Measurements from ENCODE around the gene TICRR.

Gene TICRR

DNA sequence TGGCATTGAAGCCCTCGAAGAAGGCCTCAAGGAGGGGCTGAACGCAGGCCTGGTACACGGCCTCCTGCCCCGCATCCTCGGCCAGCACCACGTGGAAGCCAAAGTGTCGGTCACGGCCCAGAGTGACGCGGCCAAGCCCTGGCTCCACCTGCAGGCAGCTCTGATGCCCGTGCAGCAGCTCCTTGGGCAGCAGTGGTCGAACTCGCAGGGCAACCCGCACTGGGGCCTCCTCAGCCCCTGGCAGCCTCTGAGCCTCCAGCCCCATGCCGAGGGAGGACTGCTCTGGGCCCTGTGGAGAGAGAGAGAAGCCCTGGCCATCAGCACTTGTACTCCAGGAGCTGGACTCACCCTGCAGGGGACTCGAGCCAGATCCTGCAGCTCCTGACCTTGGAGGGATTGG is 77.4 kb downstream of the TICRR start:
- TF ChIP-seq, protein P1, sequence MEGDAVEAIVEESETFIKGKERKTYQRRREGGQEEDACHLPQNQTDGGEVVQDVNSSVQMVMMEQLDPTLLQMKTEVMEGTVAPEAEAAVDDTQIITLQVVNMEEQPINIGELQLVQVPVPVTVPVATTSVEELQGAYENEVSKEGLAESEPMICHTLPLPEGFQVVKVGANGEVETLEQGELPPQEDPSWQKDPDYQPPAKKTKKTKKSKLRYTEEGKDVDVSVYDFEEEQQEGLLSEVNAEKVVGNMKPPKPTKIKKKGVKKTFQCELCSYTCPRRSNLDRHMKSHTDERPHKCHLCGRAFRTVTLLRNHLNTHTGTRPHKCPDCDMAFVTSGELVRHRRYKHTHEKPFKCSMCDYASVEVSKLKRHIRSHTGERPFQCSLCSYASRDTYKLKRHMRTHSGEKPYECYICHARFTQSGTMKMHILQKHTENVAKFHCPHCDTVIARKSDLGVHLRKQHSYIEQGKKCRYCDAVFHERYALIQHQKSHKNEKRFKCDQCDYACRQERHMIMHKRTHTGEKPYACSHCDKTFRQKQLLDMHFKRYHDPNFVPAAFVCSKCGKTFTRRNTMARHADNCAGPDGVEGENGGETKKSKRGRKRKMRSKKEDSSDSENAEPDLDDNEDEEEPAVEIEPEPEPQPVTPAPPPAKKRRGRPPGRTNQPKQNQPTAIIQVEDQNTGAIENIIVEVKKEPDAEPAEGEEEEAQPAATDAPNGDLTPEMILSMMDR (IDR thresholded peaks at IDR 0.05; ENCODE audit: low read depth, low read length) = no peak
- H3K4me3 ChIP-seq (replicated peaks in 1 of 2; ENCODE audit: low read depth in 2 of 2, low read length in 2 of 2) = no peak overlapping the region
- DNase-seq (ENCODE audit: low read depth in 2 of 2) = no peak

DNA sequence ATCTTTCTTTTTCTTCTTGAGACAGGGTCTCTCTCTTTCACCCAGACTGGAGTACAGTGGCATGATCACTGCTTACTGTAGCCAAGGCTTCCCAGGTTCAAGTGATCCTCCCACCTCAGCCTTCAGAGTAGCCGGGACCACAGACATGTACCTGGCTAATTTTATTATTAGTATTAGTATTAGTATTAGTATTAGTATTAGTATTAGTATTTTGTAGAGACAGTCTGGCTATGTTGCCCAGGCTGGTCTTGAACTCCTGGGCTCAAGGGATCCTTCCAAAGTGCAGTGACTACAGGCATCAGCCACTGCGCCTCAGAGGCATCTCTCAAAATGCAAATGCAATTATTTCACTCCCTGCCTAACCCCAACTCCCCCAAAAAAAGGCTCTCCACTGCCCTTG is 78.3 kb downstream of the TICRR start:
- no peak overlapping the region for H3K4me3 ChIP-seq (replicated peaks in 1 of 2; ENCODE audit: low read depth in 2 of 2, low read length in 2 of 2)
- TF ChIP-seq, protein P1 (IDR thresholded peaks at IDR 0.05; ENCODE audit: low read depth, low read length) = no peak
- no peak for DNase-seq (ENCODE audit: low read depth in 2 of 2)

DNA sequence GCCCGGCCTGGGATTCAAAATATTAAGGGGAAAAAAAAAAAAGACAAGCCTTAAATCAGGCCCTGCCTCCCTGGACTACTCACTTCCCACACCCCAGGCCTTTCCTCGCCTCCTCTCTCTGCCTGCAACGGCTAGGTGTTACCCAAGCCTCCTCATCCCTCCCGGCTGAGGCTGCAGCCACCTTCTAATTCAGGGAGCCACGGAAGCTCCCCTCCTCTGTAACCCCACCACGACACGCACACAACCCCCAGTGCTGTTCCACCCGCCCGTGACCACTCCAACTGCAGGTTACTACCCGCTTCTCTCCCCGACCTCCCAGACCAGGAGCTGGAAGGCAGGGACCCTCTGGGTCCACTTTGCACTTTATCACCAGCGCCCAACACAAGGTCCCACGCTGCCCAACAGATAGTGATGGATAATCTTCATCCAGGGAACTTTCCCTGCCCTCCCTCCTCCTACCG is 79.1 kb downstream of the TICRR start:
- DNase-seq (ENCODE audit: low read depth in 2 of 2) = peak; percentile 59 to 60
- TF ChIP-seq, protein P1 (IDR thresholded peaks at IDR 0.05; ENCODE audit: low read depth, low read length) = no peak
- peak overlapping the region; percentile 64 to 74 for H3K4me3 ChIP-seq (replicated peaks in 1 of 2; ENCODE audit: low read depth in 2 of 2, low read length in 2 of 2)

DNA sequence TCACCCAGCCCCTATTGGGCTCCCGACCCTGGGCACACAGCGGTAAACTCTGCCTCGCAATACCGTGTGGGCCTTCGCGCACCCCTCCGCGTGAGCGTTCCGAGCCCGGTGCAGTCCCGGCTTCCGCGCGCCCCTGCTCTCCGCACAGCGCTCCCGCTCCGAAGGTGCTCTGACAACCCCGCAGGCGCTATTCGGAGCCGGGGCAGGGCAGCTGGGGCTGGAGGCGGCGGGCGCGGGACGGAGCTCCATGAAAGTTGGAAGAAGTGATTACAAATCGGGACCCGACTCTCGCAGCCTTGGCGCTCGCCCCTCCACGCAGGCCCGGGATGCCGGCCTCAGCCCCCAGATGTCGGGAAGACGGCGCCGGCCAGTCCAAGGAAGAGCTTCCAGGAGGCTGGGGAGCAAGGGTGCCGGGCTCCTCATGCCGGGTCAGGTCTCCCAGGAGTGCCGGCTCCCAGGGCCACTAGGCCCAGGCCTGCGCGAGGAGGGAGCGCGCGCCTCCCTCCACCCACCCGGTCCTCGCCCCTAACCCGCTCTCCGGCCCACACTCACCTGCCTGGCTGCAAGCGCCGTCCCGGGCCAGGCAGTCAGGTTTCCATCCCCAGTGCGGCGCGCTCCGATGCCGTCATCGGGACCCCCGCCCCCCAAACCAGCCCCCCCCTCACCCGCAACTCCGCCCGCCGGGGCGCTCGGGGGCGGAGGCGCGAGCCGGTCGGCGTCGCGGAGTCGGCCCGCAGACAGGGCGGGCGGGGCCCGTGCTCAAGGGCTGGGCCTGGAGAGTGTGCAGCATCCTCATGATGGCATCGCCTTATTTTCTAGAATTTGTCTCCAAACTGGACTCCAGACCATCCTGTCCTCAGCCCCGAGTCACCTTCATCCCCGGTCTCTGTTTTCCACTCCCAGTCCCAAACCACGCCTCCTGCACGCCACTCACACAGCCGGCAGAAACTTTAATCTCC is 79.9 kb downstream of the TICRR start, which contains the start of gene KIF7:
Gene KIF7 (minus strand): TSS at position 621 of the 959 bp plus-strand sequence. CDS start 2,537 bp downstream, outside the sequence.
- TF ChIP-seq, protein P1 (IDR thresholded peaks at IDR 0.05; ENCODE audit: low read depth, low read length) = no peak
- H3K4me3 ChIP-seq (replicated peaks in 1 of 2; ENCODE audit: low read depth in 2 of 2, low read length in 2 of 2) = peak within 1 kb of the TSS; percentile 64 to 74
- peak; percentile 29 to 59 for DNase-seq (ENCODE audit: low read depth in 2 of 2)

DNA sequence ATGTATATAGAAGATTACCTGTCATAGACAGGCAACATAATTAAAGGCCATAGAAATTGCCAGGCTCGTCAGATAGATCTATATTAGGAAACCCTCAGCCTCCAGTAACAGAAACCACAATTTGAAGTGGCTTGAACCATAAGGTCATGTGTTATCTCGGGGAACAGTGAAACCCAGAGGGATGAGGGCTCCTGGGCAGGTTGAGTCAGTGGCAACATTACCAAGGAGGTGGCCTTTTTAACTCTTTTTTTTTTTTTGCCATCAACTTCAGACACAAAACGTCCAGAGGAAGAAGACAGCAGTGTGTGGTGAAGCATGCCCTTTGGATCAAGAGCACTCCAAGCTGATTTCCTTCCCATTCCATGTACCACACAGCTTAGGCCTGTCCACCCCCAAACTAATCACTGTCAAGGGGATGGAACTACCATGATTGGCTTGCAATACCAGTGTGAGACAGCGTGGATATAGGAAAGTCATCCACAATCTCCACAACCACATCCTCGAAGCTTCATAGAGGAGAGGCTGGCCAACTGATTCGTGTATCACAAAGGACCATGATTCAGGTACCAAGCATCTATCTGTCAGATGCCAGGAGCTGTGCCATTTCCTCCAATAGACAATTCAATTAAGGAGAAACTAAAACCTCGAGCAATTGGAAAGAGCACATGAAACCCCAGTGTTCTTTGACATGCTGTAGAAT is 81.0 kb downstream of the TICRR start:
- H3K4me3 ChIP-seq (replicated peaks in 1 of 2; ENCODE audit: low read depth in 2 of 2, low read length in 2 of 2) = no peak overlapping the region
- TF ChIP-seq, protein P1 (IDR thresholded peaks at IDR 0.05; ENCODE audit: low read depth, low read length) = no peak
- no peak for DNase-seq (ENCODE audit: low read depth in 2 of 2)

DNA sequence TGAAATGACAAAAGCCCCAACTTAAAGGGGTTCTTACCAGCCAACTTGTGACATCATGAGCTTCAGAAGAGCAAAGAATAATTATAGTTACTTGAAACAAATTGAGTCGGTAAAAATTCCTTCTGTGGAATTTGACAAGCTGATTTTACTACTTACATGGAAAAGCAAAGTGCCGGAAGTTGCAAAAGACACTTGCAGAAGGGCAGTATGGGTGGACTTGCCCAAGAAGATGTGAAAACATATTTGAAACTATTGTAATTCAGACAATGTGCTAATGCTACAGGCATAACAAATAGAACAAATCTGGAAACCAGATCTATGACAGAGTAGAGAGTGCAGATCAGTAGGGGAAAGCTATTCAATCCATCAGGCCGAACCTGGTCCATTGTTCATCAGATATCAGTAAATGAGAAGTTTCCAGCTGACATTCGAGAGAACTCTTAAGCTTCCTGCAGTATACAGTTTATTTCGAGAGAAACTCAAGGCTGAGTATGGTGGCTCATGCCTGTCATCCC is 82.5 kb downstream of the TICRR start:
- H3K4me3 ChIP-seq (replicated peaks in 1 of 2; ENCODE audit: low read depth in 2 of 2, low read length in 2 of 2) = no peak overlapping the region
- DNase-seq (ENCODE audit: low read depth in 2 of 2) = no peak
- TF ChIP-seq, protein P1 (IDR thresholded peaks at IDR 0.05; ENCODE audit: low read depth, low read length) = no peak
